Measurements from ENCODE around the gene AP5S1.

The AP5S1 gene

GRCh38 chr20:3820901-3821727 is 767 bp downstream of the AP5S1 start:
- H3K14ac ChIP-seq (ENCODE audit: low read length in 2 of 2), result no peak overlapping the region
- H3K9ac ChIP-seq (ENCODE audit: low read length), result peak overlapping the region; percentile 97
- H2AK5ac ChIP-seq (ENCODE audit: low read length, severe bottlenecking), result no peak overlapping the region
- H3K4me1 ChIP-seq (ENCODE audit: control insufficient read depth, insufficient read depth, low read depth, low read length), result peaks cover 19% of the 10 kb centered on the region
- H2AFZ ChIP-seq (ENCODE audit: low read depth, low read length), result no peak overlapping the region
- H3K4ac ChIP-seq (ENCODE audit: low read depth in 1 of 2, low read length in 2 of 2), result no peak overlapping the region
- H3K79me1 ChIP-seq (replicated peaks; ENCODE audit: low read length, poor library complexity, severe bottlenecking), result peaks cover 23% of the 10 kb centered on the region
- WGBS, result 61% methylated on average over 20 of the region's 20 CpGs
- H2BK120ac ChIP-seq (ENCODE audit: low read depth, low read length), result peak overlapping the region; percentile 46
- no peak overlapping the region for H3K23ac ChIP-seq (ENCODE audit: low read length in 2 of 2)
- H3K4me2 ChIP-seq (ENCODE audit: low read length, poor library complexity, severe bottlenecking), result peak overlapping the region; percentile 60
- H4K8ac ChIP-seq (ENCODE audit: low read length), result peak overlapping the region; percentile 88
- H3K9me3 ChIP-seq (ENCODE audit: control insufficient read depth, low read length), result no peaks in the 10 kb centered on the region
- DNase-seq, result no peak
- H4K91ac ChIP-seq (ENCODE audit: low read length), result no peak overlapping the region
- no peak overlapping the region for H2BK12ac ChIP-seq (ENCODE audit: low read length in 2 of 2)
- peaks cover 42 to 44% of the 10 kb centered on the region in 2 experiments for H3K36me3 ChIP-seq (ENCODE audit: control insufficient read depth in 1 of 2, insufficient read depth in 2 of 2, low read depth in 1 of 2, low read length in 2 of 2)
- H3K27ac ChIP-seq (ENCODE audit: low read length, poor library complexity, severe bottlenecking), result peak overlapping the region; percentile 45
- H2BK5ac ChIP-seq (ENCODE audit: low read depth, low read length, poor library complexity, severe bottlenecking), result peak overlapping the region; percentile 22
- H3K27me3 ChIP-seq (ENCODE audit: control insufficient read depth in 1 of 2, insufficient read depth in 1 of 2, low read length in 2 of 2), result no peaks in the 10 kb centered on the region
- no peak overlapping the region for H2BK15ac ChIP-seq (ENCODE audit: low read depth, poor library complexity, severe bottlenecking)
- peak overlapping the region; percentile 94 to 95 for H3K4me3 ChIP-seq (ENCODE audit: insufficient read depth in 1 of 2, low read depth in 1 of 2, low read length in 2 of 2)
- no peak overlapping the region for H3K18ac ChIP-seq (ENCODE audit: low read depth in 1 of 2, low read length in 2 of 2)

- Histone ChIP-seq H2AFZ (ENCODE audit: low read depth, low read length) (no peak overlapping the region), H3K9me3 (ENCODE audit: control insufficient read depth, low read length) (no peaks in the 10 kb centered on the region), H2BK12ac (ENCODE audit: low read length in 2 of 2) (no peak overlapping the region), H3K9ac (ENCODE audit: low read length) (peak overlapping the region; percentile 97), H3K18ac (ENCODE audit: low read depth in 1 of 2, low read length in 2 of 2) (no peak overlapping the region), H3K23ac (ENCODE audit: low read length in 2 of 2) (peak overlapping the region in 1 of 2 experiments; percentile 7), H3K79me1 (replicated peaks; ENCODE audit: low read length, poor library complexity, severe bottlenecking) (peaks cover 23% of the 10 kb centered on the region), H3K27me3 (ENCODE audit: control insufficient read depth in 1 of 2, insufficient read depth in 1 of 2, low read length in 2 of 2) (no peaks in the 10 kb centered on the region), H3K27ac (ENCODE audit: low read length, poor library complexity, severe bottlenecking) (no peak overlapping the region), H3K4me2 (ENCODE audit: low read length, poor library complexity, severe bottlenecking) (no peak overlapping the region), H3K4me3 (ENCODE audit: insufficient read depth in 1 of 2, low read depth in 1 of 2, low read length in 2 of 2) (peak overlapping the region in 1 of 2 experiments; percentile 95), H2BK120ac (ENCODE audit: low read depth, low read length) (no peak overlapping the region), H3K36me3 (ENCODE audit: control insufficient read depth in 1 of 2, insufficient read depth in 2 of 2, low read depth in 1 of 2, low read length in 2 of 2) (peaks cover 50 to 52% of the 10 kb centered on the region in 2 experiments), H3K4ac (ENCODE audit: low read depth in 1 of 2, low read length in 2 of 2) (no peak overlapping the region), H2BK5ac (ENCODE audit: low read depth, low read length, poor library complexity, severe bottlenecking) (no peak overlapping the region), H4K91ac (ENCODE audit: low read length) (no peak overlapping the region), H2AK5ac (ENCODE audit: low read length, severe bottlenecking) (no peak overlapping the region), H3K4me1 (ENCODE audit: control insufficient read depth, insufficient read depth, low read depth, low read length) (peaks cover 19% of the 10 kb centered on the region), H2BK15ac (ENCODE audit: low read depth, poor library complexity, severe bottlenecking) (no peak overlapping the region), H4K8ac (ENCODE audit: low read length) (peak overlapping the region; percentile 61), H3K14ac (ENCODE audit: low read length in 2 of 2) (no peak overlapping the region)
- no peak for DNase-seq
- 94% methylated on average over 14 of the region's 14 CpGs for WGBS
Observed at GRCh38 chr20:3821996-3822395, 1.6 kb downstream of the AP5S1 start.

GRCh38 chr20:3823881-3824280 is 3.5 kb downstream of the AP5S1 start:
- H3K36me3 ChIP-seq (ENCODE audit: control insufficient read depth in 1 of 2, insufficient read depth in 2 of 2, low read depth in 1 of 2, low read length in 2 of 2), result peaks cover 54 to 61% of the 10 kb centered on the region in 2 experiments
- no peak overlapping the region for H3K18ac ChIP-seq (ENCODE audit: low read depth in 1 of 2, low read length in 2 of 2)
- peak overlapping the region; percentile 2 for H4K91ac ChIP-seq (ENCODE audit: low read length)
- H4K8ac ChIP-seq (ENCODE audit: low read length), result no peak overlapping the region
- H3K9me3 ChIP-seq (ENCODE audit: control insufficient read depth, low read length), result no peaks in the 10 kb centered on the region
- no peak overlapping the region for H2BK15ac ChIP-seq (ENCODE audit: low read depth, poor library complexity, severe bottlenecking)
- H2BK120ac ChIP-seq (ENCODE audit: low read depth, low read length), result no peak overlapping the region
- no peak overlapping the region for H3K23ac ChIP-seq (ENCODE audit: low read length in 2 of 2)
- no peak overlapping the region for H2AK5ac ChIP-seq (ENCODE audit: low read length, severe bottlenecking)
- no peak overlapping the region for H2AFZ ChIP-seq (ENCODE audit: low read depth, low read length)
- no peak overlapping the region for H2BK12ac ChIP-seq (ENCODE audit: low read length in 2 of 2)
- WGBS, result 96% methylated on average over 20 of the region's 20 CpGs
- no peak overlapping the region for H3K9ac ChIP-seq (ENCODE audit: low read length)
- no peak overlapping the region for H3K27ac ChIP-seq (ENCODE audit: low read length, poor library complexity, severe bottlenecking)
- no peak for DNase-seq
- H3K4ac ChIP-seq (ENCODE audit: low read depth in 1 of 2, low read length in 2 of 2), result no peak overlapping the region
- no peak overlapping the region for H3K4me3 ChIP-seq (ENCODE audit: insufficient read depth in 1 of 2, low read depth in 1 of 2, low read length in 2 of 2)
- peaks cover 12% of the 10 kb centered on the region for H3K4me1 ChIP-seq (ENCODE audit: control insufficient read depth, insufficient read depth, low read depth, low read length)
- H3K79me1 ChIP-seq (replicated peaks; ENCODE audit: low read length, poor library complexity, severe bottlenecking), result peaks cover 23% of the 10 kb centered on the region
- no peak overlapping the region for H2BK5ac ChIP-seq (ENCODE audit: low read depth, low read length, poor library complexity, severe bottlenecking)
- no peak overlapping the region for H3K4me2 ChIP-seq (ENCODE audit: low read length, poor library complexity, severe bottlenecking)
- no peaks in the 10 kb centered on the region for H3K27me3 ChIP-seq (ENCODE audit: control insufficient read depth in 1 of 2, insufficient read depth in 1 of 2, low read length in 2 of 2)
- H3K14ac ChIP-seq (ENCODE audit: low read length in 2 of 2), result no peak overlapping the region

DNA sequence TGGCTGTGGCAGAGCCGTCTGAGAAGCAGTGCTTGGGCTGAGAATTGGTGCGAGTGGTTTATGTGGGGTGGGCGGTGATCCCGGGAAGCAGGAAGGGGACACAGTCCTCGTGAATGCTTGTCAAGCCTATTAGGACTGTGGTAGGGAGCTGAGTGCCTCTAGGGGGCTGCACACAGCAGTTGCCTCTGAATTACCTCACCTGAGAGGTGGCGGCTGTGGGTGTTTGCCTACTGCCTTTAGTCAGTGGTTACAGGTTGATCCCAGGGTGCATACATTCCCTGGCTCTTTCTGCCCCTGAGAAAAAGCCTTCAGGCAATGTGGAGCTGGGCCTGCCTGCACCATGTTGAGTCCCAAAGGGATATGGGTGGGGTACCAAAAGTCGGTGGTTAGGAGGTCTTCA is 5.2 kb downstream of the AP5S1 start:
- Histone ChIP-seq H3K9ac (ENCODE audit: low read length) (no peak overlapping the region), H2AFZ (ENCODE audit: low read depth, low read length) (no peak overlapping the region), H3K4me2 (ENCODE audit: low read length, poor library complexity, severe bottlenecking) (no peak overlapping the region), H3K4me1 (ENCODE audit: control insufficient read depth, insufficient read depth, low read depth, low read length) (peaks cover 7% of the 10 kb centered on the region), H3K23ac (ENCODE audit: low read length in 2 of 2) (no peak overlapping the region), H2BK5ac (ENCODE audit: low read depth, low read length, poor library complexity, severe bottlenecking) (no peak overlapping the region), H3K27me3 (ENCODE audit: control insufficient read depth in 1 of 2, insufficient read depth in 1 of 2, low read length in 2 of 2) (no peaks in the 10 kb centered on the region), H3K18ac (ENCODE audit: low read depth in 1 of 2, low read length in 2 of 2) (no peak overlapping the region), H3K79me1 (replicated peaks; ENCODE audit: low read length, poor library complexity, severe bottlenecking) (peaks cover 23% of the 10 kb centered on the region), H3K36me3 (ENCODE audit: control insufficient read depth in 1 of 2, insufficient read depth in 2 of 2, low read depth in 1 of 2, low read length in 2 of 2) (peaks cover 52 to 66% of the 10 kb centered on the region in 2 experiments), H3K14ac (ENCODE audit: low read length in 2 of 2) (no peak overlapping the region), H3K9me3 (ENCODE audit: control insufficient read depth, low read length) (no peaks in the 10 kb centered on the region), H3K4ac (ENCODE audit: low read depth in 1 of 2, low read length in 2 of 2) (no peak overlapping the region), H2BK12ac (ENCODE audit: low read length in 2 of 2) (no peak overlapping the region), H3K4me3 (ENCODE audit: insufficient read depth in 1 of 2, low read depth in 1 of 2, low read length in 2 of 2) (no peak overlapping the region), H4K91ac (ENCODE audit: low read length) (no peak overlapping the region), H4K8ac (ENCODE audit: low read length) (no peak overlapping the region), H2BK120ac (ENCODE audit: low read depth, low read length) (no peak overlapping the region), H2AK5ac (ENCODE audit: low read length, severe bottlenecking) (no peak overlapping the region), H3K27ac (ENCODE audit: low read length, poor library complexity, severe bottlenecking) (no peak overlapping the region), H2BK15ac (ENCODE audit: low read depth, poor library complexity, severe bottlenecking) (no peak overlapping the region)
- no peak for DNase-seq
- 80% methylated on average over 7 of the region's 7 CpGs for WGBS
